ENCODE results near the gene OFD1.

DNA sequence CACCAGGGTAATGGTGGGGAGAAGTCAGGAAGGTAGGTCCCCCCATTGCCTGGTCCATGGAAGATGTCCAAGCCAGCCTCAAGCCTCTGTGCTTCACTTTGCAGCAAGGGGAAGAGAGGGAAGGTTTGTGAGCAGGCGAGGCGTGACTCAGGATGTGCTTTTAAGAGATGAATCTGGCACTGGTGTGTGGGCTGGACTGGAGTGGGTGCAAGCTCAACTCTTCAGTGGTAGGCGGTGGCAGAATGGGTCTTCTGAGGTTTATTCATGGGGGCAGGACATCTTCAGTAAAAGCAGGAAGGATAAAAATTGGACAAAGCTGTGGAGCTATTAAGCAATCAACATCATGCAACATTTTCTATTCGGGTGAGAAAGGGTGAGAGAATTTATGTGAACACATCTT is 63.0 kb downstream of the OFD1 start:
- TF ChIP-seq POLR2A (IDR thresholded peaks at IDR 0.05; ENCODE audit: low read length) = no peak
- TF ChIP-seq GATA1 (IDR thresholded peaks at IDR 0.05; ENCODE audit: low read depth, low read length) = no peak

All from erythroblast (primary cell).